ENCODE measurements around the gene JAG1.

The JAG1 gene

GRCh38 chr20:10639077-10639736 is 34.6 kb downstream of the JAG1 start:
- Mint-ChIP-seq H3K36me3 (ENCODE audit: low read depth) (peaks cover 2% of the 10 kb centered on the region), H3K4me3 (no peak overlapping the region), H3K27ac (no peak overlapping the region)

GRCh38 chr20:10637563-10637962 is 36.2 kb downstream of the JAG1 start:
- Mint-ChIP-seq H3K27me3 (ENCODE audit: low read depth) (no peaks in the 10 kb centered on the region), H3K27ac (no peak overlapping the region), H3K4me3 (no peak overlapping the region), H3K9me3 (no peaks in the 10 kb centered on the region), H3K4me1 (ENCODE audit: low read depth) (no peaks in the 10 kb centered on the region), H3K36me3 (ENCODE audit: low read depth) (no peaks in the 10 kb centered on the region)
- DNase-seq (ENCODE audit: low spot score): no peak

More at GRCh38 chr20:10639077-10639736, 34.6 kb downstream of the JAG1 start:
- H3K4me1 Mint-ChIP-seq (ENCODE audit: low read depth): peaks cover 2% of the 10 kb centered on the region
- no peaks in the 10 kb centered on the region for H3K9me3 Mint-ChIP-seq
- DNase-seq (ENCODE audit: low spot score): no peak
- no peaks in the 10 kb centered on the region for H3K27me3 Mint-ChIP-seq (ENCODE audit: low read depth)

DNA sequence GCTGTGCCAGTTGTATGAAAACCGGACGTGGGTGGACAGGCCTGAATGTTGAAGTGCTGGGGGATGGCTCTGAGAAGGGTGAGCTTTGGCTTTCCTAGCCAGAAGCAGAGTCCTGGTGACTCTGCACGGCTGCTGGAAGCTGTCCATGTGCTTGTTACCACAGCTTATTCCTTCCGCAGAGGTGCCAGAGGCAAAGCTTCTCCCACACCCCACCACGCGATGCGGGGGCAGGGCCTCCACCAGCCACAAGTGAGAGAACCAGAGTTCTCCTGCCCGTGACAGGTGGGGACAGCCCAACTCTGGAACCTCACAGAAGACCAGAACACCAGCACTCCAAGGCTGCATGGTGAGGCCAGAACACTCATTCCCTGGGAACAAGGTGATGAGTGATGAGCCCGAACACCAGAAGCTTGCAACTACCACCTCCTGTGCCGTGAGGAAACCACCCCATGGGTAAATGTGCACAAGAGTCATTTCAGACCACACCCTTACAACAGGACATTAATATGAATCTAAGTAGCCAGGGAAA is 36.7 kb downstream of the JAG1 start:
- Mint-ChIP-seq H3K27ac (no peak overlapping the region), H3K27me3 (ENCODE audit: low read depth) (no peaks in the 10 kb centered on the region), H3K4me1 (ENCODE audit: low read depth) (no peaks in the 10 kb centered on the region), H3K36me3 (ENCODE audit: low read depth) (no peaks in the 10 kb centered on the region), H3K4me3 (no peak overlapping the region), H3K9me3 (no peaks in the 10 kb centered on the region)
- no peak for DNase-seq (ENCODE audit: low spot score)

GRCh38 chr20:10636326-10636818 is 37.4 kb downstream of the JAG1 start:
- H3K9me3 Mint-ChIP-seq: no peaks in the 10 kb centered on the region
- H3K27ac Mint-ChIP-seq: no peak overlapping the region
- H3K4me3 Mint-ChIP-seq: no peak overlapping the region
- no peaks in the 10 kb centered on the region for H3K4me1 Mint-ChIP-seq (ENCODE audit: low read depth)
- H3K36me3 Mint-ChIP-seq (ENCODE audit: low read depth): no peaks in the 10 kb centered on the region
- no peaks in the 10 kb centered on the region for H3K27me3 Mint-ChIP-seq (ENCODE audit: low read depth)
- no peak for DNase-seq (ENCODE audit: low spot score)

- H3K4me3 Mint-ChIP-seq: no peak overlapping the region
These were observed 38.2 kb downstream of the JAG1 start for GRCh38 chr20:10635476-10636208.

DNA sequence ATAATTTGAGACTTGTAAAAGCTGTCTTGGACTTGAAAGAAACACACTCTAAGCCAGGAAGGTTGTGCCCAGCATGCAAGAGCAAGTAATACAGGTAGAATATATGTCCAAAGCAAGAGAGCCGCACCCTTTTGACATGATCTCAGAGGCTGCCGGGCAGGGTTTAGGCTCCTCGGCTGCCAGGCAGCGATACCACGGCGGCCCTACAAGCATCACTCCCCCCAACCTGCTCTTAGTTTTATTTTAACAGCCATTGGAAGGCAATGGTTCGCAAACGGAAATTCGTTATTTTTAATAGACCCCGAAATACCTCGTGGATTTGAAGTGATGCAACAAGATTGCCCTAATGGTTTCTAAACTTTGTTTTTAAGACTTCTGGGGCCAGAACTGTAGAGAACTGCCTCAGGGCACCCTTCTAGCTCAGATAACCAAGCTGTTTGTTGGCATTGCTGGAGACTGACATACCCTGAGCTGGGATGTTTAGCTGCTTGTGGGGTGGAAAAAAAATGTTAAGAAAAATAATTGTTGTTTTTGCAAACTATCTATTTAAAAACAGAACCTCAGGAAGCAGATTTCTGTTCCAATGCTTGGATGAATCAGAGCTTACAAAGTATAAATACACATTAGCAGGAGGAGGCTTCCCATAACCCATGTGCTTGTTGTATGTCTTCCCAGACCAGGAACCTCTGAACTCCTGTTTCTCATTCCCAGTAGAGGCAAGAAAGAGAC is 39.0 kb downstream of the JAG1 start:
- DNase-seq (ENCODE audit: low spot score): no peak
- no peak overlapping the region for H3K4me3 Mint-ChIP-seq

More at GRCh38 chr20:10635476-10636208, 38.2 kb downstream of the JAG1 start:
- DNase-seq (ENCODE audit: low spot score): no peak
- H3K36me3 Mint-ChIP-seq (ENCODE audit: low read depth): no peaks in the 10 kb centered on the region
- H3K27me3 Mint-ChIP-seq (ENCODE audit: low read depth): no peaks in the 10 kb centered on the region
- no peaks in the 10 kb centered on the region for H3K9me3 Mint-ChIP-seq
- H3K4me1 Mint-ChIP-seq (ENCODE audit: low read depth): no peaks in the 10 kb centered on the region
- no peak overlapping the region for H3K27ac Mint-ChIP-seq

DNA sequence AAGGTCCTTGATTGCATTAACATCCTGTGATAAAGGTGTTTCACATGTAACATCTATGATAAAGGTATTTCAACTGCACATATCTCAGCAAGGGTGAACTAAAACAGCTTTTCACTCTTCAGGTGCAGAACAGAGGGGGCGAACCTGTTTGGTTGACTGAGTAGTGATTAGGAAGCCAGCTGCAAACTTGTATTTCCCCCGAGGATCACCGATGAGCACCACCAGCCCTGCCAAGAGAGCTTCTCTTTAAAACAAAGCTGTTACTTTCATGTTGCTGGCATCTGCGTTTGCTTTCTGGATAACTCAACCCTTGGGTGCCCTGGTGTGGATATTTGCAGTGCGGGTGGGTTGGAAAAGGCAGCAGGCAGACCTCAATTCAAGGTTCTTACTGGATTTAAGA is 39.6 kb downstream of the JAG1 start:
- no peaks in the 10 kb centered on the region for H3K4me1 Mint-ChIP-seq (ENCODE audit: low read depth)
- no peak overlapping the region for H3K27ac Mint-ChIP-seq
- H3K9me3 Mint-ChIP-seq: no peaks in the 10 kb centered on the region
- DNase-seq (ENCODE audit: low spot score): no peak
- H3K36me3 Mint-ChIP-seq (ENCODE audit: low read depth): no peaks in the 10 kb centered on the region
- no peak overlapping the region for H3K4me3 Mint-ChIP-seq
- H3K27me3 Mint-ChIP-seq (ENCODE audit: low read depth): no peaks in the 10 kb centered on the region

More for the DNA sequence above, 39.0 kb downstream of the JAG1 start:
- H3K9me3 Mint-ChIP-seq: no peaks in the 10 kb centered on the region
- no peaks in the 10 kb centered on the region for H3K27me3 Mint-ChIP-seq (ENCODE audit: low read depth)
- H3K27ac Mint-ChIP-seq: no peak overlapping the region
- H3K36me3 Mint-ChIP-seq (ENCODE audit: low read depth): no peaks in the 10 kb centered on the region
- no peaks in the 10 kb centered on the region for H3K4me1 Mint-ChIP-seq (ENCODE audit: low read depth)

GRCh38 chr20:10633718-10634117 is 40.1 kb downstream of the JAG1 start:
- no peaks in the 10 kb centered on the region for H3K9me3 Mint-ChIP-seq
- no peaks in the 10 kb centered on the region for H3K36me3 Mint-ChIP-seq (ENCODE audit: low read depth)
- DNase-seq (ENCODE audit: low spot score): no peak
- no peaks in the 10 kb centered on the region for H3K4me1 Mint-ChIP-seq (ENCODE audit: low read depth)
- no peak overlapping the region for H3K27ac Mint-ChIP-seq
- no peak overlapping the region for H3K4me3 Mint-ChIP-seq
- H3K27me3 Mint-ChIP-seq (ENCODE audit: low read depth): no peaks in the 10 kb centered on the region

- H3K4me1 Mint-ChIP-seq (ENCODE audit: low read depth): no peaks in the 10 kb centered on the region
- H3K27ac Mint-ChIP-seq: no peak overlapping the region
- H3K36me3 Mint-ChIP-seq (ENCODE audit: low read depth): no peaks in the 10 kb centered on the region
- no peaks in the 10 kb centered on the region for H3K9me3 Mint-ChIP-seq
- no peak overlapping the region for H3K4me3 Mint-ChIP-seq
- DNase-seq (ENCODE audit: low spot score): no peak
- H3K27me3 Mint-ChIP-seq (ENCODE audit: low read depth): no peaks in the 10 kb centered on the region
These were observed 40.9 kb downstream of the JAG1 start for GRCh38 chr20:10632721-10633509.

DNA sequence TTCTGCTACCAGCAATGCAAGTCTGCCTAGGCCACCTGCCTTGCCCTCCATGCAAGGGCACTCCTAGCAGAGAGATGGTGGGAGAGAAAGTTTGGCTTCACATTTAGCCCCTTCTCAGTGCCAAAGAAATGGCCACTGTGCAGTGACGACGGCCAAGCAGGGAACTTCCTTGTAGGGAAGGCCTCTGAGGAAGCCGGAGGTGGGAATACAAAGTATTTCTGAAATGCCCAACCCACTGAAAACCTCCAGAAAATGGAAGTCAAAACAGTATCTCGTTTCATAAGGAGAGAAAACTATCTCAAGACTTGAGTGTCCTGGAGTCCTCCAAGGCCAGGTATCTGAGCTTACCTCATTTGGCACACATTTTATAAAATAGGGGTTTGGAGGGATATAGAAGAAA is 42.7 kb downstream of the JAG1 start:
- H3K4me1 Mint-ChIP-seq (ENCODE audit: low read depth): no peaks in the 10 kb centered on the region
- no peaks in the 10 kb centered on the region for H3K36me3 Mint-ChIP-seq (ENCODE audit: low read depth)
- DNase-seq (ENCODE audit: low spot score): no peak
- no peaks in the 10 kb centered on the region for H3K9me3 Mint-ChIP-seq
- H3K27me3 Mint-ChIP-seq (ENCODE audit: low read depth): no peaks in the 10 kb centered on the region
- H3K4me3 Mint-ChIP-seq: no peak overlapping the region
- no peak overlapping the region for H3K27ac Mint-ChIP-seq

DNA sequence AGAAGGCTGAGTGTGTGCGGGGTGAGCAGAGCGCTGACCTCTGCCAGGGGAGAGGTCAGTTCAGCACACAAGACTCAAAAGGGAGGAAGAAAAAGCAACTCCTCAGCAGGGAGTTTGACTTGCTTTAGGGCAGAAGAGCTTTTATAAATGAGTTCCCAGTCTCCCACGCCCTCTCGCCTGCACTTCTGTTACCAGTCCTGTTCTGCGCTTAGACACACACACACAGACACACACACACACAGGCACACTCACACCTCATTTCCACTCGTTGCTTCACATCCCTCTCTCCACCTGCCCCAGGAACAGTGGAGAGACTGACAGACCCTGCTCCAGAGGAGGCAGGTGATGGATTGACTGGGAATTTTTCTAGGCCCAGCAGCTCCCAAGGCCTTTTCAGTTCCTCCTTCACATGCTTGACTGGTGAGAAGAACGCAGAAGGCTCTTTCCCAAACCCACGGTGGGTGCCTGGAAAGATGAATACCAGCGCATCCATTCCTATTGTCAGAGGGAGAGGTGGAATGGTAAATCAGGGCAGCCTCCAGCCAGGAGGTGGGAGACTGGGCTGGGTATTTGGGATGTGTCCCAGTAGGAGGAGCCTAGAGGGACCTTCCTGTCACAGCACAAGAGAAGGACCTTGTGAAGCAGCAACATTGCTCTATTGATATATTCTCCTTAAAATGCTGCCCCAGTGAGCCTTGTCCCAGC is 43.7 kb downstream of the JAG1 start:
- H3K27ac Mint-ChIP-seq: no peak overlapping the region

DNA sequence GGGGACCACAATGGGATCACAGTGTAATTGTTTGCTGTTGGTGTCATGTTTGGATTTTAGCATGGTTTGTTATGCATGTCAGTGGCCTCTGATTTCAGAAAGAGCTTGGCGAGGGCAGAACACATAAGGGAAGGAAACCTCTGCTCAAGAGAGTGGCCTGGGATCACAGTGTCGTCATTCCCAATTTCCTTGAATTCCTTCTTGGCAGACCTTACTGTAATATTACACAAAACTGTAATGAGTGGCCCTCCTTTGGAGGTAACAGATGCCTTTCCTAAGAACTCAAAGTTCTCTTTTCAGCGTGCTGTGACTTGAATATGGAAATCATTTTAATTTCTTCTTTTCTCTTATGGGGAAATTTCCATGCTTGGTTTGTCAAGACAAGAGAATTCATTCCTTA is 46.9 kb downstream of the JAG1 start:
- no peaks in the 10 kb centered on the region for H3K4me1 Mint-ChIP-seq (ENCODE audit: low read depth)
- no peaks in the 10 kb centered on the region for H3K27me3 Mint-ChIP-seq (ENCODE audit: low read depth)
- no peak for DNase-seq (ENCODE audit: low spot score)
- no peak overlapping the region for H3K27ac Mint-ChIP-seq
- no peaks in the 10 kb centered on the region for H3K9me3 Mint-ChIP-seq
- no peak overlapping the region for H3K4me3 Mint-ChIP-seq
- no peaks in the 10 kb centered on the region for H3K36me3 Mint-ChIP-seq (ENCODE audit: low read depth)

More for the DNA sequence above, 43.7 kb downstream of the JAG1 start:
- Mint-ChIP-seq H3K27me3 (ENCODE audit: low read depth) (no peaks in the 10 kb centered on the region), H3K9me3 (no peaks in the 10 kb centered on the region), H3K4me1 (ENCODE audit: low read depth) (no peaks in the 10 kb centered on the region), H3K36me3 (ENCODE audit: low read depth) (no peaks in the 10 kb centered on the region), H3K4me3 (no peak overlapping the region)
- no peak for DNase-seq (ENCODE audit: low spot score)

DNA sequence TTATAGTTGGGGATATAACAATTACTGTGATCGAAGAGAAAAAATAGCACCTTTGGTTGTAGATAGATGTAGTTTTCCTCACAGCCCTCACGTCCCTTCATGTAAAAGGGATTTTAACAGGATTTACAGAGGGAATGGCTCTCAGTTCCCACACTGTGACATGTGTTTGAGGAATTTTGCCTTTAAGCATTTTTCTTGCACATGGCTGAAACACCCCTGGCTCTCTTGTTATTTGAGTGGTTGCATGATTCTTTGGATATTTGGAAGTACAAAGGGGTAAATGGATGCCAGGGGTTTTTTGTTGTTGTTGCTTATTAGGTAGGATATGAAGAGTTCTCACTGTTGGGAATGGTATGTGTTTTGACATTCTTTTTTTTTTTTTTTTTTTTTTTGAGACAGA is 48.2 kb downstream of the JAG1 start:
- DNase-seq (ENCODE audit: low spot score): no peak
- no peaks in the 10 kb centered on the region for H3K36me3 Mint-ChIP-seq (ENCODE audit: low read depth)
- no peak overlapping the region for H3K4me3 Mint-ChIP-seq
- H3K9me3 Mint-ChIP-seq: no peaks in the 10 kb centered on the region
- no peaks in the 10 kb centered on the region for H3K4me1 Mint-ChIP-seq (ENCODE audit: low read depth)
- H3K27ac Mint-ChIP-seq: no peak overlapping the region
- no peaks in the 10 kb centered on the region for H3K27me3 Mint-ChIP-seq (ENCODE audit: low read depth)

Measured in T-helper 2 cell treated with Interferon-gamma antibody and Interleukin-4, amounts not matched to agents 5 μg/mL and 100 μg/mL, for 36 hours (primary cell).